ENCODE measurements around the gene GFRA1. TPM values are rescaled to one million over a fixed set of nuclear protein-coding genes. Genes with fewer than 3 reads are reported as not detected.

Gene GFRA1, protein sequence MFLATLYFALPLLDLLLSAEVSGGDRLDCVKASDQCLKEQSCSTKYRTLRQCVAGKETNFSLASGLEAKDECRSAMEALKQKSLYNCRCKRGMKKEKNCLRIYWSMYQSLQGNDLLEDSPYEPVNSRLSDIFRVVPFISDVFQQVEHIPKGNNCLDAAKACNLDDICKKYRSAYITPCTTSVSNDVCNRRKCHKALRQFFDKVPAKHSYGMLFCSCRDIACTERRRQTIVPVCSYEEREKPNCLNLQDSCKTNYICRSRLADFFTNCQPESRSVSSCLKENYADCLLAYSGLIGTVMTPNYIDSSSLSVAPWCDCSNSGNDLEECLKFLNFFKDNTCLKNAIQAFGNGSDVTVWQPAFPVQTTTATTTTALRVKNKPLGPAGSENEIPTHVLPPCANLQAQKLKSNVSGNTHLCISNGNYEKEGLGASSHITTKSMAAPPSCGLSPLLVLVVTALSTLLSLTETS
- 24.3 and 26.5 TPM in 2 replicates for total RNA-seq (2014; rRNA removed; shearing (Covaris generic))

DNA sequence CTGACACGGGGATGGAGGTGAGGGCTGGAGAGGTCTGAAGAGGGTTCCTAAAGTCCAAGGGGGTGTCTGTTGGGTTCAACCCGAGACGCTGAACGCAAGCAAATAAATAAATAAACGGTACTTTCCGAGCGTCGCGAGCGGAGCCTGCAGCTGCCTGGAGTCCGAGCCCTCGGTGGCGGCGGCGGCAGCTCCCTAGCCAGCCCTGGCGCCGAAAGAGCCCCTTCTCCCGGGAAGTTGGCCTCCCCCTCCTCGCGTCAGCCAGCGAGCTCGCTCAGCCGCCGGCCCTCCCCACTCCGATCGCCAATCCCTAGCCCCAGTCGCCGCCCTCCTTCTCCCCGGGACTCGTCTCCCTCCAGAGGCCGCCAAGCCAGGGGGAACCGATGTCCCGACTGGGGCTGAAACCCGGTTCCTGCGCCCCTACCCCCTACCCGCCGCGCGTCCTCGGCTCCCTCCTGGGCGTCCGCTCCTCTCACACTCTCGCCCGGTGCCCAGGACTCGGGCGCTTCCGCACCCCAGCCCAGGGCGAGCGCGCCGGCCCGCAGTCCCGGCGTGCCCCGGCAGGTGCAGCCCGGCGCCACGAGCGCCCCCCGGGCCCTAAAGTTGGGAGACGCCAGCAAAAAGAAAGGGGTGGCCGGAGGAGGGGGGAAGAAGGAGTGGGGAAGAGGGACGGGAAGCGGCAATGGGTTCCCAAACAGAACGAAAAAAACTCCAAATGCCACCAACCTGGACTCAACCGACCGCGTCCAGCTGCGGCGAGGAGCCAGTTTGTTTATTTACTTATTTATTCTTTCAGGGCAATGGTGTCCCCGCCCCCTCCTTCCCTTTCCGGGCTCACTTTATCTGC lies at the start of gene GFRA1:
Gene GFRA1 (minus strand): TSS at position 767 of the 844 bp plus-strand sequence. CDS start 1,177 bp downstream, outside the sequence.
- Histone ChIP-seq H3K27me3 (no peaks in the 10 kb centered on the region), H3K4me1 (no peaks in the 10 kb centered on the region; the same call in 1 of the 2 replicates), H3K9me3 (replicated peaks) (no peaks in the 10 kb centered on the region), H3K27ac (peak within 1 kb of the TSS; percentile 56), H3K4me3 (peak within 1 kb of the TSS; percentile 69), H3K36me3 (0 out of 2 replicates have a peak, but pooled peaks cover 5% of the 10 kb centered on the region)
- peak; percentile 62 to 69 for DNase-seq

DNA sequence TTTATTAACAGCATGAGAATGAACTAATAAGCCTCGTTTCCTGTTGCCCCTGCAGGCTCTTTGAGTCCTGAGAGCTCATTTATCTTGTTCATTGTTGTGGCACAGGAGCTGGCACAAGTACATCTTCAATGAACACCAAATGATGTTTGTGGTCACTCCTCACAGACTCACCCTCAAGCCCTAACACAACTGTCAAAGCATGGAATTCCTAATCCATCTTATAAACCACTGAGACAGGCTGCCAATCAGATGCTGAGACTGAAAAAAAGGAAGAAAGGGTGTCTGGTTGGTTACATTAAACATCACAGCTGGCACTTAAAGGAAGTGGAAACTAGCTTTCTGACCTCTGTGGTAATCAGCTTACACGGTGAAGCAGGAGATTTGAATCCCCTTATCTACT lies 43.5 kb upstream of the GFRA1 start:
- Histone ChIP-seq H3K9me3 (replicated peaks) (no peaks in the 10 kb centered on the region), H3K27me3 (no peaks in the 10 kb centered on the region), H3K36me3 (no peaks in the 10 kb centered on the region), H3K27ac (0 out of 2 replicates have a peak overlapping the region, but pooled peaks have one; percentile 1), H3K4me1 (peaks cover 10% of the 10 kb centered on the region), H3K4me3 (no peak overlapping the region)
- DNase-seq, result peak; percentile 19 to 72

DNA sequence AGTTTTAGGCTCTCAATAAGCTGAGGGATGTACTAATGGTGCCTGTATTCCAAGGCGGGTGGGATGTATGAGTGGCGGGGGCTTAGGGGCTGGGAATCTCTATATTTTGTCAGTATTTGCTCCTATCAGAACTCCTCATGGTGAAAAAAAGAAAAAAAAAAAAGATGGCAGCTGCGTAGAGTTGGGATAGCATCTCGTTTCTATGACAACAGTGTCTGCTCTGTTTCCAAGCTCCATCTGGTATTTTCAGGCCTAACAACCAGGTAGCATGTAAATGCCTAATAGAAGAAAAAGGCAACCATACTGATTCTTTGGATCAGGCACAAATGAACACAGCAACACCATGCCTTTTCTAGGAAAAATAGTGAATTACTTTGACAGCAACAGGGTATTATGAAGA lies 39.5 kb upstream of the GFRA1 start:
- no peak overlapping the region for H3K4me3 ChIP-seq
- no peaks in the 10 kb centered on the region for H3K36me3 ChIP-seq
- no peaks in the 10 kb centered on the region for H3K27me3 ChIP-seq
- H3K4me1 ChIP-seq, result peaks cover 10% of the 10 kb centered on the region
- no peaks in the 10 kb centered on the region for H3K9me3 ChIP-seq (replicated peaks)
- DNase-seq, result no peak
- H3K27ac ChIP-seq, result no peak overlapping the region

GRCh38 chr10:116311706-116312490 lies 38.9 kb upstream of the GFRA1 start:
- H3K9me3 ChIP-seq (replicated peaks), result no peaks in the 10 kb centered on the region
- no peaks in the 10 kb centered on the region for H3K27me3 ChIP-seq
- DNase-seq, result no peak
- no peak overlapping the region for H3K4me3 ChIP-seq
- no peak overlapping the region for H3K27ac ChIP-seq
- no peaks in the 10 kb centered on the region for H3K36me3 ChIP-seq
- H3K4me1 ChIP-seq, result peaks cover 10% of the 10 kb centered on the region

DNA sequence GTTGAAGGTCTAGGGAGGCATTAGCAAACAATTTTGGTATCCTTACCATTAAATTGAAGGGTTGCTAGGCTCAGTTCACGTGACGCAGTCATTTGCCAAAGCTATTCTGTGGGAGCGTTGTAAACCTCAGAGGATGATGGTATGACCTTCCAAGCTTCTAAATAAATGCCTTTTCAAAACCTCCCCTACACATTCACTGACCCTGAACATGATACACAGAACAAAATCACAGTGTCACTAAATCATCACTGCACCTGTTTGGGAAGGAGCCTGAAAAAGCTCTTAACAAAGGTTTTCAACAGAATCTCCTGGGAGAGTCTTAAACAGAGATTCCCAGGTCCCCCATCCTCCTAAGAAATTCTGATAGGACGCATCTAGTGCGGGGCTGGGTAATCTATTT lies 38.0 kb upstream of the GFRA1 start:
- Histone ChIP-seq H3K4me1 (peaks cover under 1% of the 10 kb centered on the region; the same call in 1 of the 2 replicates), H3K27me3 (no peaks in the 10 kb centered on the region), H3K4me3 (no peak overlapping the region), H3K9me3 (replicated peaks) (no peaks in the 10 kb centered on the region), H3K36me3 (no peaks in the 10 kb centered on the region), H3K27ac (no peak overlapping the region)
- peak in 1 of 2 experiments; percentile 24 for DNase-seq

DNA sequence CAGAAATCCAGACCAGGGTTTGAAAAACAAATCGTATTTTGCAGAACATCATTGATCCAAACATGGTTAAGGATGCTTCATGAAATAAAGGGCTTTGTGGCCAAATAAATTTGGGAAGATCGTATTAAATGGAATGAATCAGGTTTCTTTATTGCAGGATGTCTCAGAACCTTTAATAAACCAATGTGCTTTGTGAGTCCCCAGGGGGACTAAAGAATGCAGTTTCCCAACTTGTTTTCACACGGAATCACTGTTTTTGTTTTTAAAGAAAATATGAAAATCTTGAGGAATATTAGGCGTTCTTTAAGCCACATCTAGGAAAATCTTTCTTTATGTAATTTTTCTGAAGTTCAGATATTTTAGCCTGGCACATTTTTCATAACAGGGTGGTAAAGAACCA lies 34.4 kb upstream of the GFRA1 start:
- no peak for DNase-seq
- Histone ChIP-seq H3K27ac (no peak overlapping the region), H3K9me3 (replicated peaks) (no peaks in the 10 kb centered on the region; the same call in 1 of the 2 replicates), H3K27me3 (no peaks in the 10 kb centered on the region), H3K36me3 (no peaks in the 10 kb centered on the region), H3K4me3 (no peak overlapping the region), H3K4me1 (peaks cover 3% of the 10 kb centered on the region; the same call in 1 of the 2 replicates)

DNA sequence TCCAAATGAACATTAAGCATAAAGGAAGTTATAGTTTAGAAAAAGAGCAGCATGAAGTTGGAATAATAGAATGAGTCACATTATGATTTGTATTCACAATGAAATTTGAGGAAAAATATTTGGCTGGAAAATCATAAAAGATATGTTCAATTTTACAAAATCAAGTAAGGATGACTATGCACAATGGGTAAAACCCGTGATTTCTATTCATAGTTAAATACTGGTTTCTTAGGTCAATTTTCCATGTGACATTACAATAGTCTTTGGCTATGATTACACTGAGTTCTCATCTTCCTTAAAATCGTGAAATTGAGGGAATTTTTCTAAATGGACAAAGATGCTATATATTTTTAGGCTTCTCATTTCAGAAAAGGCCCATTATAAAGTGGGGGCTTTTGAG lies 33.8 kb upstream of the GFRA1 start:
- H3K4me3 ChIP-seq, result no peak overlapping the region
- H3K9me3 ChIP-seq (replicated peaks), result no peaks in the 10 kb centered on the region; the same call in 1 of the 2 replicates
- no peak overlapping the region for H3K27ac ChIP-seq
- H3K27me3 ChIP-seq, result no peaks in the 10 kb centered on the region
- no peak for DNase-seq
- H3K36me3 ChIP-seq, result no peaks in the 10 kb centered on the region
- peaks cover 3% of the 10 kb centered on the region; the same call in 1 of the 2 replicates for H3K4me1 ChIP-seq

- DNase-seq, result no peak
- no peaks in the 10 kb centered on the region; the same call in 1 of the 2 replicates for H3K9me3 ChIP-seq (replicated peaks)
- H3K27me3 ChIP-seq, result no peaks in the 10 kb centered on the region
- H3K36me3 ChIP-seq, result no peaks in the 10 kb centered on the region
- H3K4me3 ChIP-seq, result no peak overlapping the region
- H3K4me1 ChIP-seq, result peaks cover 3% of the 10 kb centered on the region; the same call in 1 of the 2 replicates
- no peak overlapping the region for H3K27ac ChIP-seq
These were observed 31.9 kb upstream of the GFRA1 start for GRCh38 chr10:116304923-116305322.

GRCh38 chr10:116300542-116300941 lies 27.5 kb upstream of the GFRA1 start:
- Histone ChIP-seq H3K27ac (no peak overlapping the region), H3K9me3 (replicated peaks) (no peaks in the 10 kb centered on the region; the same call in 1 of the 2 replicates), H3K27me3 (no peaks in the 10 kb centered on the region), H3K36me3 (no peaks in the 10 kb centered on the region), H3K4me3 (no peak overlapping the region), H3K4me1 (peaks cover 3% of the 10 kb centered on the region; the same call in 1 of the 2 replicates)
- no peak for DNase-seq

DNA sequence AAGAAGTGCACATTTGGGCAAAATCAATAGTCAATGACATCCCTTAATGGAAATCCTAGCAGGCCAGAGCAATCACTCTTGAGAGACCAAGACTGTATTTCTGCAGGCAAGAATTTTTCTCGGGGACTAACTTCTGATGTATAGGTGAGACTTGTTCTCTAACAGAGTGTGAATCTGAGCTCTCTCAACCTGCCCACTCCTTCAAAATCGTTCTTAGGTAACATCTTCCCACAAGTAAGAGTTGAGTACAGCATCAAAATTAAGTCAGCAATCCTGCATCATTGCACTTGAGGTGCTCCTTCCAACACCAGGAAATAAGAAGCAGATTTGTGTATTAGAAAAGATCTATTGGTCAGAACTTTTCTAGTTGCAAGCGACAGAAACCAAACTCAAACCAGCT lies 25.6 kb upstream of the GFRA1 start:
- Histone ChIP-seq H3K27ac (no peak overlapping the region), H3K4me3 (no peak overlapping the region), H3K9me3 (replicated peaks) (no peaks in the 10 kb centered on the region; the same call in 1 of the 2 replicates), H3K27me3 (no peaks in the 10 kb centered on the region), H3K4me1 (no peaks in the 10 kb centered on the region), H3K36me3 (no peaks in the 10 kb centered on the region)
- no peak for DNase-seq

DNA sequence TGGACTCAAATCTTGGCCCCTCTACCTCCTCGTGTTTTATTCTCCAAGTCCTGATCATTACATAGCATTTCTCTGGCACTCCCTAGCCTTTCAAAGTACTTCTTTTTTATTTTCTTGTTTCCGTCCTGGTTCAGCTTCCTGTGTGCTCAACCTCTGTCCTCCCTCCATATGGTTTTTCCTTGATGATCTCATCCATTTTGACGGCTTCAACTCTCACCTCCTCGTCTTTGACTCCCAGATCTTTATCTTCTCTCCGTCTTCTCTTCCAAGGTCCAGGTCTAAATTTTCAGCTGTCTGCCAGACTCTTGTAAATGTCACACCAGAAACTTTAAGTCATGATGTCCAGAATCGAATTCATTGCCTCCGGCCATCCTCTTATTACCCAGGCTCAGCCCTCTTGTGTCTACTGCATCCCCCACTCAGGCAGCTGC lies 23.3 kb upstream of the GFRA1 start:
- peak overlapping the region; percentile 22 for H3K4me3 ChIP-seq
- peak overlapping the region; percentile 28 for H3K27ac ChIP-seq
- no peaks in the 10 kb centered on the region for H3K4me1 ChIP-seq
- H3K36me3 ChIP-seq, result no peaks in the 10 kb centered on the region
- H3K9me3 ChIP-seq (replicated peaks), result no peaks in the 10 kb centered on the region
- DNase-seq, result peak; percentile 57 to 74
- no peaks in the 10 kb centered on the region for H3K27me3 ChIP-seq

- DNase-seq, result no peak
- H3K4me3 ChIP-seq, result no peak overlapping the region
- peaks cover 6% of the 10 kb centered on the region; the same call in 1 of the 2 replicates for H3K4me1 ChIP-seq
- H3K36me3 ChIP-seq, result no peaks in the 10 kb centered on the region
- no peaks in the 10 kb centered on the region for H3K27me3 ChIP-seq
- H3K9me3 ChIP-seq (replicated peaks), result no peaks in the 10 kb centered on the region
- no peak overlapping the region for H3K27ac ChIP-seq
These were observed 19.5 kb upstream of the GFRA1 start for GRCh38 chr10:116292493-116292892.

DNA sequence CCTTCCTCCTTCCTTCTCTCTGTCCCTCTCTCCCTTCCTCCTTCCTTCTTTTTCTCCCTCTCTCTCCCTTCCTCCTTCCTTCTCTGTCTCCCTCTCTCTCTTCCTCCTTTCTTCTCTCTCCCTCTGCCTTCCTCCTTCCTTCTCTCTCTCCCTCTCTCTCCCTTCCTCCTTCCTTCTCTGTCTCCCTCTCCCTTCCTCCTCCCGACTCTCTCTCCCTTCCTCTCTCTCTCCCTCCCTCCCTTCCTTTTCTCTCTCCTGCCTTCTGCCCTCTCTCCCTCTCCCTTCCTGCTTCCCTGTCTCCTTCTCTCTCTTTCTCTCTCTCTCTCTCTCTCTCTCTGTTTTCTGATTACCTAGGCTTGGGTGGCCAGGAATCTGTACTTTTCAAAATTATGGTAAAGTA lies 16.6 kb upstream of the GFRA1 start:
- no peaks in the 10 kb centered on the region for H3K27me3 ChIP-seq
- no peak overlapping the region for H3K27ac ChIP-seq
- no peaks in the 10 kb centered on the region for H3K36me3 ChIP-seq
- no peaks in the 10 kb centered on the region for H3K9me3 ChIP-seq (replicated peaks)
- H3K4me3 ChIP-seq, result no peak overlapping the region
- peaks cover 7% of the 10 kb centered on the region; the same call in 1 of the 2 replicates for H3K4me1 ChIP-seq
- DNase-seq, result no peak

- peak; percentile 54 to 69 for DNase-seq
- Histone ChIP-seq H3K27ac (no peak overlapping the region), H3K4me3 (no peak overlapping the region), H3K9me3 (replicated peaks) (no peaks in the 10 kb centered on the region), H3K27me3 (no peaks in the 10 kb centered on the region), H3K36me3 (no peaks in the 10 kb centered on the region), H3K4me1 (peaks cover 7% of the 10 kb centered on the region; the same call in 1 of the 2 replicates)
These were observed 15.0 kb upstream of the GFRA1 start for GRCh38 chr10:116287906-116288501.
